Measurements from ENCODE around the gene RMDN2. TPM values are rescaled to one million over a fixed set of nuclear protein-coding genes. Genes with fewer than 3 reads are reported as not detected.

RMDN2 gene
- total RNA-seq, 4 donors from 2014 or later = 12.5 to 19.2 (median 14.3) TPM

DNA sequence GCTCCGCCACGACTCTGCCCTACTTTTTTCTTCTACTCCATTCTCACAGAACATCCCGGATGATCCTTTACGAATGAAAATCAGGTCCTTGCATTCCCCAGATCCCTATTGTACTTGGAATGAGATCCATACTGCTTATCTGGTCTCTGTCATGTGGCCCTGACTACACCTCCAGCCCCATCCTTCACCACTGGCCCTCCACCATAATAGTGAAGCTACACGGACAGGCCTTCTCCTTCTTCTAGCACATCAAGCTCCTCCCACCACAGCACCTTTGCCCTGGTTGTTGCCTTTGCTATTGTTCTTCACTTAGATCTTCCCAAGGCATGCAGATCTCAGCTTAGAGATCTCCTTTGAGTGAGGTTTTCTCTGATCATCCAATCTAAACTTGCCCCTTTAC is 20.1 kb upstream of the RMDN2 start:
- TF ChIP-seq, protein P1, sequence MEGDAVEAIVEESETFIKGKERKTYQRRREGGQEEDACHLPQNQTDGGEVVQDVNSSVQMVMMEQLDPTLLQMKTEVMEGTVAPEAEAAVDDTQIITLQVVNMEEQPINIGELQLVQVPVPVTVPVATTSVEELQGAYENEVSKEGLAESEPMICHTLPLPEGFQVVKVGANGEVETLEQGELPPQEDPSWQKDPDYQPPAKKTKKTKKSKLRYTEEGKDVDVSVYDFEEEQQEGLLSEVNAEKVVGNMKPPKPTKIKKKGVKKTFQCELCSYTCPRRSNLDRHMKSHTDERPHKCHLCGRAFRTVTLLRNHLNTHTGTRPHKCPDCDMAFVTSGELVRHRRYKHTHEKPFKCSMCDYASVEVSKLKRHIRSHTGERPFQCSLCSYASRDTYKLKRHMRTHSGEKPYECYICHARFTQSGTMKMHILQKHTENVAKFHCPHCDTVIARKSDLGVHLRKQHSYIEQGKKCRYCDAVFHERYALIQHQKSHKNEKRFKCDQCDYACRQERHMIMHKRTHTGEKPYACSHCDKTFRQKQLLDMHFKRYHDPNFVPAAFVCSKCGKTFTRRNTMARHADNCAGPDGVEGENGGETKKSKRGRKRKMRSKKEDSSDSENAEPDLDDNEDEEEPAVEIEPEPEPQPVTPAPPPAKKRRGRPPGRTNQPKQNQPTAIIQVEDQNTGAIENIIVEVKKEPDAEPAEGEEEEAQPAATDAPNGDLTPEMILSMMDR (IDR thresholded peaks at IDR 0.05) = no peak
- no peak overlapping the region for H3K4me3 ChIP-seq
- intact Hi-C loops (cut with DNase I; ENCODE audit: low total_unique reads) = no loop called here

DNA sequence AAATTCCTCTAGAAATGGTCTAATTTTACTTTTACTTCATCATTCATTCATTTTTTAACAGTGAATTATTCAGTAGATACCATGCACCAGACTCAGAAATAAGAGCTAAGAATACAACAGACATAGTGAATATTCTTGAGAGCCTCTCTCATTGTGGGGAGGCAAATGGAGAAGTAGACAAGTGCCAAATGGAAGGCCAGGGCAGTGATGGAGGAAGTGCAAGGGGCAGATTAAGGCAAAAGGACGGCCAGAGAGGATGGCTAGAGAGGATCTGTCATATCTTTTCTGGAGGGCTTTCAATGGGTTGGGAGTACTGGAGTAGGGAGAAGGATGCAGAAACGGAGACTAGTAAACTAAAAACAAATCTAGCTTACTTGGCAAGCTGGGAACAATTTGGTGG is 19.0 kb upstream of the RMDN2 start:
- TF ChIP-seq POLR2A (IDR thresholded peaks at IDR 0.05) = no peak
- TF ChIP-seq, protein P1 (IDR thresholded peaks at IDR 0.05) = no peak
- Histone ChIP-seq H3K27ac (no peak overlapping the region), H3K9me3 (no peaks in the 10 kb centered on the region), H3K27me3 (no peaks in the 10 kb centered on the region), H3K4me3 (no peak overlapping the region), H3K36me3 (no peaks in the 10 kb centered on the region), H3K4me1 (no peaks in the 10 kb centered on the region)
- intact Hi-C loops (cut with DNase I; ENCODE audit: low total_unique reads) = no loop called here
- no peak for DNase-seq

More for the DNA sequence above, 20.1 kb upstream of the RMDN2 start:
- no peaks in the 10 kb centered on the region for H3K4me1 ChIP-seq
- no peaks in the 10 kb centered on the region for H3K27me3 ChIP-seq
- no peak for DNase-seq
- no peak overlapping the region for H3K27ac ChIP-seq
- H3K36me3 ChIP-seq = no peaks in the 10 kb centered on the region
- no peaks in the 10 kb centered on the region for H3K9me3 ChIP-seq

DNA sequence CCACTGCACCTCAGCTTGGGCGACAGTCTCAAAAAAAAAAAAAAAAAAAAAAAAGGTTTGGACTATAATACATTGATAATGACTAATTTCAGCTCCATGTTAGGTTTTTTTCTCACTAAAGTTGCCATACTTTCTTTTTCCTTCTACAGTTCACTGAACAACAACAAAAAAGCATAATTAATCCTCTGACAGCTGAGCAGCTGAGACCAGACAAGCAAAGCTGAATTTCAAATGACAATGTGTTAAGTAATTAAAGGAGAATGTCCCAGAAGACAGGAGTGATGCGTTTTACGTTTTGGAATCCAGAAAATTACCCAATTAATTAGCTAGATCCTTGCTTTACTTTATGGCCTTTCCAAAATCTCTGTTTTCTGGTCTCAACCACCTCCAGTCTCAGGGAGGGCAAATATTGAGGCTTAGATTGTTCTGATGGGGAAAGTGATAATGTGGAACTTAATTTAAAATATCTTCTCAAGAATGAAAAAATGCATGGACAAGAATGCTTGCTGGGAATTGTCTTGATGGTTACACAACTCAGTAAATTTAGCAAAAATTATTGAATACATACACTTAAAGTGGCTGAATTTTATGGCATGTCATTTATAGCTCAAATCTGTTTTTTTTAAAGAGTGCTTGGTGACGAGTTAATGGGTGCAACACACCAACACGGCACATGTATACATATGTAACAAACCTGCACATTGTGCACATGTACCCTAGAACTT is 17.4 kb upstream of the RMDN2 start:
- DNase-seq = no peak
- H3K27me3 ChIP-seq = no peaks in the 10 kb centered on the region
- intact Hi-C loops (cut with DNase I; ENCODE audit: low total_unique reads) = no loop called here
- H3K4me1 ChIP-seq = no peaks in the 10 kb centered on the region
- no peaks in the 10 kb centered on the region for H3K9me3 ChIP-seq
- H3K4me3 ChIP-seq = no peak overlapping the region
- no peaks in the 10 kb centered on the region for H3K36me3 ChIP-seq
- TF ChIP-seq POLR2A (IDR thresholded peaks at IDR 0.05) = no peak
- TF ChIP-seq, protein P1 (IDR thresholded peaks at IDR 0.05) = no peak
- no peak overlapping the region for H3K27ac ChIP-seq

DNA sequence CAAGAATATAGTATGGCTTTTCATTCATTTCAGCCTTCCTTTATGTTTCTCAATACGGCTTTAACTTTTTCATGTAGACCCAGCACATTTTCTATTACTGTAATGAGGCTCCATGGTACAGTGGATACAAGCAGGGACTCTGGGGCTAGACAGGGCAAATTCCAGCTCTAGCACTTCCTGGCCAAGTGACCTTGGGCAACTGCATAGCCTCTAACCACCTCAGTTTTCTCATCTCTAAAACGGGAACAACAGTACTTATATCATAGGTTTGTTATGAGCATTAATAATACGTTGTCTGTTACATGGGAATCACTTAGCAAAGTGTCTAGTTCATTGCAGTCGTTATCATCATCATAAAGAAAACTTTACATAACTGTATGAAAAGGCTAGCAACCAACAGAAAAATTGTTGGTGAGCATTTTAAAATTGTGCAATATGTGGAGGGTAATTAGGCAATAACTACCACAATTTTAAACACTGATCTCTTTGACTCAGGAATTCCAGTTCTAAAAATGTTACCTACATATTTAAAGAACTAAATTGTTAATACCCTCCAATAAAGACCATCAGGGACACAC is 13.7 kb upstream of the RMDN2 start:
- DNase-seq = no peak
- Histone ChIP-seq H3K36me3 (no peaks in the 10 kb centered on the region), H3K27ac (no peak overlapping the region), H3K4me1 (no peaks in the 10 kb centered on the region), H3K27me3 (no peaks in the 10 kb centered on the region), H3K4me3 (no peak overlapping the region), H3K9me3 (no peaks in the 10 kb centered on the region)
- TF ChIP-seq, protein P1 (IDR thresholded peaks at IDR 0.05) = no peak
- intact Hi-C loops (cut with DNase I; ENCODE audit: low total_unique reads) = no loop called here

DNA sequence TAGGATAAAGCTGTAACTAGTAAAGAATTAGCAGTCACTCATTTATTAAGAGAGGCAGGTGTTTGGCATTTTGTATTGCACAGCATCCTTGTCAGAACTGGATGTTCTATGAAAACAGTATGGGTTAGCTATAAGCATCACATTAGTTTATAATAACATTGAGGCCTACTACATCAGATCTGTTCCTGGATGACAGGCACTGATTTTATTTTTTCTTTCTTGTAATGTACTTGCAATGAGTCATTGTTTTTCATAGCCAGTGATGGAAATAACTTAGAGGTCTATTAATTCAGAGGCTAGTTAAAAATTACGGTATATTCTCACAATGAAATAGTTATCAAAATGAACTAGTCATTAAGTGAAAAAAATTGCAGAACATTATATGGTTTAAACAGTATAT is 13.0 kb upstream of the RMDN2 start:
- no peak overlapping the region for H3K4me3 ChIP-seq
- H3K4me1 ChIP-seq = no peaks in the 10 kb centered on the region
- intact Hi-C loops (cut with DNase I; ENCODE audit: low total_unique reads) = no loop called here
- H3K27me3 ChIP-seq = no peaks in the 10 kb centered on the region
- H3K27ac ChIP-seq = no peak overlapping the region
- H3K9me3 ChIP-seq = no peaks in the 10 kb centered on the region
- DNase-seq = no peak
- no peaks in the 10 kb centered on the region for H3K36me3 ChIP-seq
- TF ChIP-seq, protein P1 (IDR thresholded peaks at IDR 0.05) = no peak
- no peak for TF ChIP-seq POLR2A (IDR thresholded peaks at IDR 0.05)

Data from uterus (tissue), 4 donors.